ENCODE data around the gene USP31.

GRCh38 chr16:23148166-23148512, 1.1 kb downstream of the USP31 start:
- TF ChIP-seq POLR2A (IDR thresholded peaks at IDR 0.05) (no peak), CTCF (IDR thresholded peaks at IDR 0.05) (no peak), EP300 (IDR thresholded peaks at IDR 0.05) (no peak)
